ENCODE results near the gene P4HB. TPM values are rescaled to one million over a fixed set of nuclear protein-coding genes. Genes with fewer than 3 reads are reported as not detected.

P4HB gene
- total and polyA plus RNA-seq, 8 donors, result 876 to 2,130 (median 1,346) TPM

- Histone ChIP-seq H3K27ac (no peak overlapping the region), H3K27me3 (no peaks in the 10 kb centered on the region), H3K36me3 (peaks cover 0 to 12% (median 6%) of the 10 kb centered on the region in 3 donors), H3K4me3 (no peak overlapping the region), H3K4me1 (peaks cover 0 to 6% (median 3%) of the 10 kb centered on the region in 3 donors), H3K9me3 (no peaks in the 10 kb centered on the region)
- WGBS, 2 donors, result 93 to 94% methylated on average over 19 of the region's 19 CpGs
- intact Hi-C loops (cut with DNase I), result no loop called here
- TF ChIP-seq CTCF (IDR thresholded peaks at IDR 0.05), result no peak
- FAIRE-seq, result no peak
- no peak for DNase-seq
- ATAC-seq, result no peak
Measured at GRCh38 chr17:81898029-81898866, 37.9 kb upstream of the P4HB start.

GRCh38 chr17:81895400-81895799, 35.1 kb upstream of the P4HB start:
- Histone ChIP-seq H3K4me3 (no peak overlapping the region), H3K4me1 (peaks cover 0 to 9% (median 5%) of the 10 kb centered on the region in 3 donors), H3K9me3 (no peaks in the 10 kb centered on the region), H3K36me3 (peaks cover 0 to 12% (median 6%) of the 10 kb centered on the region in 3 donors), H3K27ac (no peak overlapping the region), H3K27me3 (no peaks in the 10 kb centered on the region)
- WGBS, 2 donors, result 84 to 87% methylated on average over 11 of the region's 11 CpGs
- no peak for DNase-seq
- ATAC-seq, result no peak
- intact Hi-C loops (cut with DNase I), result no loop called here
- no peak for FAIRE-seq
- no peak for TF ChIP-seq CTCF (IDR thresholded peaks at IDR 0.05)

GRCh38 chr17:81891303-81891552, 30.9 kb upstream of the P4HB start:
- Histone ChIP-seq H3K4me3 (peak overlapping the region; percentile 83 to 94 (median 88)), H3K27ac (peak overlapping the region in 3 of 4 donors; percentile 12 to 89 (median 51)), H3K36me3 (peaks cover 0 to 17% (median 12%) of the 10 kb centered on the region in 3 donors), H3K27me3 (no peaks in the 10 kb centered on the region), H3K9me3 (no peaks in the 10 kb centered on the region), H3K4me1 (peaks cover 0 to 17% (median 9%) of the 10 kb centered on the region in 3 donors)
- DNase-seq (no peak), FAIRE-seq (no peak), ATAC-seq (no peak)
- intact Hi-C loops (cut with DNase I), result no loop called here
- 0 to 1% methylated on average over 22 to 40 of the region's 40 CpGs for WGBS, 2 donors
- no peak for TF ChIP-seq CTCF (IDR thresholded peaks at IDR 0.05)

- Histone ChIP-seq H3K9me3 (no peaks in the 10 kb centered on the region), H3K4me3 (peak overlapping the region; percentile 83 to 94 (median 88)), H3K27ac (peak overlapping the region in 3 of 4 donors; percentile 12 to 67 (median 51)), H3K4me1 (peaks cover 0 to 17% (median 9%) of the 10 kb centered on the region in 3 donors), H3K27me3 (no peaks in the 10 kb centered on the region), H3K36me3 (peaks cover 0 to 17% (median 12%) of the 10 kb centered on the region in 3 donors)
- WGBS, 2 donors, result 5 to 7% methylated on average over 49 to 69 of the region's 69 CpGs
- no peak for TF ChIP-seq CTCF (IDR thresholded peaks at IDR 0.05)
- ATAC-seq, result no peak
- FAIRE-seq, result no peak
- intact Hi-C loops (cut with DNase I), result no loop called here
- DNase-seq, result peak in 2 of 6 donors; percentile 15 to 64
Measured at GRCh38 chr17:81890447-81891302, 30.3 kb upstream of the P4HB start.

All from pancreas (tissue), 10 donors.